ENCODE measurements around the gene PEX5.
A peak's percentile ranks its signal among the peaks of the same experiment; 100 is the strongest.
"Not testable (repeated sequence)": the region's sequence is repeated elsewhere in the genome, so short reads cannot be mapped to it uniquely, and the experiment has no call there.

Gene PEX5

DNA sequence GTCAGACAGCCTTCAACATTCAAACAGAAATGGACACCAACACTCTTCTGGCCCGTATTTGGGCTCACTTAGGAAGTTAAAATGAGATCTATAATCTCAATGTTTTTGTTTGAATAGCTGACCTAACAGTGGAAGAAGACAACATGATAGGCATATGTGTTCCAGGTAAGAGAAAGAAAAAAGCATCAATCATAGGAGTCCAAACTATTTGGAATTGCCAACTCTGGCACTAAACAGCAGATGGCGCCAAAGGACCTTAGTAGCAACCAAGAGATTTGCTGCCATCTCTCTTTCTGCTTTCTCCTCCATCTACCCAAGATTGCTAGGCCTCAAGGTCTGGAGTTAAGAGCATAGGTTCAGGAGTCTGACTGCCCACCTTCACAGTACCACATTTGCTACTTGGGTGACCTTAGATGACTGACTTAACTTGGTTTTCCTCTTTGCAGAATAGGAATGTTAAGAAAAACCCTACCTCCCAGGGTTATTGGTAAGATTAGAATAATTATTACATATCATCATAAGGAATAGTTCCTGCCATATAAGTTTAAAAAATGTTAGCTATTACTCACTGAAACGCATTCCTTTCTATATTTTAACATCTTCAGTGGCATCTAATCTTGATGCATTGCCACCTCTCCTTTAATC, 30.2 kb downstream of the PEX5 start:
- DNase-seq = peak; percentile 90

DNA sequence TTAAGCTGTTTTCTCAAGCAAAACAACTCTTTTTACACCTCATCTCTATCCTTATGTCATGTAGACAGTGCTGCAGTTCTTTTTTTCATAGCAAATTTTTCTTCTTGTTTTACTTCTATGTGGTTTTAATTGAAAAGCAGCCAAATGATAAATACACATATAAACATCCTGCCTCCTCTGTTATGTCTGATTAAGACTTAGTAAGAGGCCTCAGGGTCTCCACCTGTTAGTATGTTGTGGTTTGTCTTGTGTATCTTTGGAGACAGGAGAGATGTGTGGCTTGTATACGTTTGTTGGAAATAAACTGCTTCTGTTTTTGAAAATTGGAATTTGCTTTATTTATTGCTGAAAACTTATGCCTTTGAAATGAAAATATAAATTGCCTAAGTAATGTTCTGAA, 32.0 kb downstream of the PEX5 start:
- no peak for DNase-seq

DNA sequence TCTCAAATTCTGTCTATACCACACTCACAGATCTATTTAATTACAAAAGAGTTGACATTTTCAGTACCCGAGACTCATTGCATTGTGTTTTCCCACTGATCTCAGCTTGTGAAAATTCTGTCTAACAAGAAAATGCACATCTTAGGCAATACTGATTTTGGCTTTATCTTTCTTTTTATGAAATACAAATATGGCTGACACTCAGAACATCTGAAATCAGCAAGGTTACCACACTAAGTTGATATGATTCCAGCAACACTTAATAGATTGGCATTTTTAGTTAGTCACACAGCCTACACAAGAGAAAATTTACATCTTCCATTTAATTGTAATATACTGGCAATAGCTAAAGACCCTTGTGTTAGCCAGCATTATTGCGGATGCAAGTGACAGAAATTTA, 40.3 kb downstream of the PEX5 start:
- DNase-seq = no peak

DNA sequence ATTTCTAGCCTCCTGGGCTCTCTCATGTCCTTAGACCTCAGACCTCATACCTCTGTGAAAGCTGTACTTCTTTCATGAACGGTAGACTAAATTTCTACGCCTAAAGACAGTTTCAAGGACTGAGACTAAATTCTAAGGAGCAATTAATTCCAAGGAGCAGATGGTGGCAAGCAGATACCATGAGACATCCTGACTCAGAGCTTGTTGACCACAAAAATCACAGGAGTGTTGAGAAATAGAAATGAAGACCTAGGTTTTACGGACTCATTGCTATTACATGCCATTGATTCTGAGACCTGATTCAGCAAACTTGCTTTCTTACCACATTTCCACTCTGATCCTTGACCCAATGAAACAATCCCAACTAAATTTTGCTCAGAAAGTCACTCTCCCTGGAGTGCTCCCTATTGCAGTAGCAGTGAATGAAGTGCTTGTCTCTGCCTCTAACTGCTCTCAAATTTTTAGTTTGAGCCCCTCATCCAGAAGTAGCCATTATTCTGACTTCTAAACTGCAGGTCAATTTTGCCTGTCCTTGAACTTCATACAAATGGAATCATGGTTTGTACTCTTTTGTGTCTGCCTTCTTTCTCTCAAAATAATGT, 52.0 kb downstream of the PEX5 start:
- no peak for DNase-seq

DNA sequence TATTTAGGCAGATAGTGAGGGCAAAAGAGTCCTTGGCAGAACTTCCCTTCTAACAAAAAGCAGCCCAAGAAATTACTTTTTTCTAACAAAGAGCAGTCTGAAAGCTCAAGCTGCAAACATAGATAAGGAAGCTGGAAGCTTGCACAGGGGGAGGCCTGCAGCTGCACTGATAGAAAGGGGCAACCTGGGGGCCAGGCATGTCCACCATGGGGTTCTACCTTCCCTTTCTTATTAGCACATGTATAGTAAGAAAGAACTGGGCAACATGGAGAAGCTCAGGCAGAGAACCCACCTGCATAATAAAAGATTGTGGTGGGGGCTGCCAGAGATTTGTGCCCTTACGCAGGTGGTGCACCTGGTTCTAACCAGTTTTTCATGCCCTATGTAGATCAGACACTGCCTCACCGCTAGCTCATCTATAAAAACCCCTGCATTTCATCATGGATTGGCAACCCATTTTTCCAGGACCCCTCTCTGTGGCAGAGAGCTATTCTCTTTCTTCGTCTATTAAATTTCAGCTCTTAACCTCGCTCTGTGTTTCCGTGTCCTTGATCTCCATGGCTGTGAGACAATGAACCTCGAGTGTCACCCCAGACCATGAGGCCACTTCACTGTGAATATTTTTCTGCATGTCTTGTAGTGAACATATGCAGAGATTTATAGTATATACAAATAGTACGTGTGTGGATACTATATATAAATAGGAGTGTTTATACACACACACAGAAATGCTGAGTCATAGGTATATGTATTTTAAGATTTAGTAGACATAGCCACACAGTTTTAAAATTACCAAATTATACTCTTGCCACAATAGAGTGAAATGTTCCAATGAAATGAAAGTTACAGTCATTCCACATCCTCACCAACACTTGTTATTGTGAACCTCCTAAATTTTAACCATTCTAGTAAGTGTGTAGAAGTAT, 53.0 kb downstream of the PEX5 start:
- DNase-seq = no peak

- DNase-seq = not testable (repeated sequence)
These were observed 62.0 kb downstream of the PEX5 start for GRCh38 chr12:7251328-7251996.

DNA sequence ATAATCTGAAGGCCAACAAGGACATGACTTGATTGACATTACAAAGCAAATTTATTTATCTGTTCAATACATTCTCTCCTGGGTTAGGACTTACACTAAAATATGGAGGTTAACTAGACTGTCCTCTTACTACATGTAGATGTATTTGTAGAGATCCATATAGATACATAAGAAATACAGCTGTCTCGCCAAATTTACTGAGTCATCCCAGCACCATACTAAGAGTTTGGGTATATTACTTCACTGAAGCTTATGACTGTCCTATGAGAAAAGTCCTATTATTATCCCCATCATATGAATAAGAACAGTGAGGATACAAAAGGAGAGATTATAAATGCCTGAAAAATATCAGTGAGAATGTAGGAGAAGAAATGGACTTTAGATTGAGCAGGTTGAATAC, 69.6 kb downstream of the PEX5 start:
- DNase-seq = no peak
